ENCODE data around the gene GRAMD1B. TPM values are rescaled to one million over a fixed set of nuclear protein-coding genes. Genes with fewer than 3 reads are reported as not detected.

The GRAMD1B gene
- total RNA-seq, 1 donor from 2014 or later = 0.26 TPM

- Histone ChIP-seq H3K27me3 (ENCODE audit: control insufficient read depth, insufficient read depth, low read length) (peaks cover 3% of the 10 kb centered on the region), H3K36me3 (ENCODE audit: control insufficient read depth, insufficient read depth, low read length) (no peaks in the 10 kb centered on the region), H3K4me3 (ENCODE audit: low read depth, low read length) (no peak overlapping the region)
- no peak for TF ChIP-seq CTCF (IDR thresholded peaks at IDR 0.05; ENCODE audit: insufficient read depth, low read length, severe bottlenecking)
- FAIRE-seq = no peak
- no peak for DNase-seq (ENCODE audit: low read depth)
Measured at GRCh38 chr11:123392844-123393243, 37.2 kb upstream of the GRAMD1B start.

- no peak for TF ChIP-seq CTCF (IDR thresholded peaks at IDR 0.05; ENCODE audit: insufficient read depth, low read length, severe bottlenecking)
- no peak for DNase-seq (ENCODE audit: low read depth)
- FAIRE-seq = no peak
- Histone ChIP-seq H3K4me3 (ENCODE audit: low read depth, low read length) (no peak overlapping the region), H3K27me3 (ENCODE audit: control insufficient read depth, insufficient read depth, low read length) (peaks cover 3% of the 10 kb centered on the region), H3K36me3 (ENCODE audit: control insufficient read depth, insufficient read depth, low read length) (no peaks in the 10 kb centered on the region)
Measured at GRCh38 chr11:123393312-123393927, 36.6 kb upstream of the GRAMD1B start.

- no peaks in the 10 kb centered on the region for H3K36me3 ChIP-seq (ENCODE audit: control insufficient read depth, insufficient read depth, low read length)
- H3K4me3 ChIP-seq (ENCODE audit: low read depth, low read length) = no peak overlapping the region
- FAIRE-seq = no peak
- H3K27me3 ChIP-seq (ENCODE audit: control insufficient read depth, insufficient read depth, low read length) = no peaks in the 10 kb centered on the region
- DNase-seq (ENCODE audit: low read depth) = no peak
- TF ChIP-seq CTCF (IDR thresholded peaks at IDR 0.05; ENCODE audit: insufficient read depth, low read length, severe bottlenecking) = no peak
Measured at GRCh38 chr11:123404676-123405075, 25.4 kb upstream of the GRAMD1B start.

GRCh38 chr11:123405123-123405592 is 24.9 kb upstream of the GRAMD1B start:
- H3K27me3 ChIP-seq (ENCODE audit: control insufficient read depth, insufficient read depth, low read length) = no peaks in the 10 kb centered on the region
- FAIRE-seq = no peak

GRCh38 chr11:123406441-123407129 is 23.5 kb upstream of the GRAMD1B start:
- DNase-seq (ENCODE audit: low read depth) = no peak
- no peak for FAIRE-seq
- H3K27me3 ChIP-seq (ENCODE audit: control insufficient read depth, insufficient read depth, low read length) = no peaks in the 10 kb centered on the region
- H3K36me3 ChIP-seq (ENCODE audit: control insufficient read depth, insufficient read depth, low read length) = no peaks in the 10 kb centered on the region
- TF ChIP-seq CTCF (IDR thresholded peaks at IDR 0.05; ENCODE audit: insufficient read depth, low read length, severe bottlenecking) = no peak
- H3K4me3 ChIP-seq (ENCODE audit: low read depth, low read length) = no peak overlapping the region

More at GRCh38 chr11:123405123-123405592, 24.9 kb upstream of the GRAMD1B start:
- no peak for TF ChIP-seq CTCF (IDR thresholded peaks at IDR 0.05; ENCODE audit: insufficient read depth, low read length, severe bottlenecking)
- Histone ChIP-seq H3K36me3 (ENCODE audit: control insufficient read depth, insufficient read depth, low read length) (no peaks in the 10 kb centered on the region), H3K4me3 (ENCODE audit: low read depth, low read length) (no peak overlapping the region)
- no peak for DNase-seq (ENCODE audit: low read depth)

Measured in bronchial epithelial cell (primary cell).